Panc1 (cell line): ENCODE results near the gene SYNGR2. TPM values are rescaled to one million over a fixed set of nuclear protein-coding genes. Genes with fewer than 3 reads are reported as not detected.

ENCODE experiments used
- ATAC-seq: fragments of 200-7000 bp; cut with Tn5 transposase; 2 replicates; pipeline ENCODE4 v1.9.1; 2020; ENCODE audit warnings: mild to moderate bottlenecking, moderate library complexity
- BruUV-seq: library from RNA; stranded (reverse); fragments of 400-500 nt; replicated peaks from 2 replicates; lab custom pipeline; 2021; lab: Mats Ljungman, UMichigan
- CTCF ChIA-PET: fragments of 300-600 bp; sonication (Branson Sonifier 250); formaldehyde crosslinking; loops from one replicate; lab custom pipeline; 2022; ENCODE audit warnings: antibody characterized with exemption; lab: Charles Lee
- POLR2A ChIA-PET: fragments of 300-600 bp; sonication (Branson Sonifier 250); formaldehyde crosslinking; loops from one replicate; lab custom pipeline; 2022; ENCODE audit warnings: antibody characterized with exemption; lab: Charles Lee
- DNase-seq: peaks from one replicate; pipeline ENCODE4 v3.0.0-alpha.2; 2010; ENCODE audit warnings: low read depth, low spot score
- H3K27ac ChIP-seq: 2 replicates; pipeline ENCODE4 v1.5.1; 2011; ENCODE audit warnings: mild to moderate bottlenecking, low read length, inconsistent platforms
- H3K27me3 ChIP-seq: fragments of 200-500 bp; sonication (Bioruptor generic); 2 replicates; pipeline ENCODE4 v1.6.0; 2014; ENCODE audit warnings: low read length, inconsistent platforms; ENCODE audit not compliant: control insufficient read depth, insufficient read depth
- H3K36me3 ChIP-seq: fragments of 200-500 bp; sonication (Bioruptor generic); 2 replicates; pipeline ENCODE4 v1.5.1; 2014; ENCODE audit warnings: inconsistent platforms, mild to moderate bottlenecking, low read length, moderate library complexity; ENCODE audit not compliant: control insufficient read depth, insufficient read depth
- H3K4me1 ChIP-seq: 2 replicates; pipeline ENCODE4 v1.5.1; 2011; ENCODE audit warnings: inconsistent platforms, mild to moderate bottlenecking, low read length, moderate library complexity; ENCODE audit not compliant: control insufficient read depth, insufficient read depth
- H3K4me3 ChIP-seq, 2 experiments: 2 replicates each; pipeline ENCODE4 v1.5.1; 2011 to 2012; ENCODE audit warnings: low read depth in 2 of 2, low read length in 2 of 2, mild to moderate bottlenecking in 2 of 2, inconsistent platforms in 1 of 2, moderate library complexity in 1 of 2
- H3K9me3 ChIP-seq: fragments of 200-500 bp; sonication (Bioruptor generic); 2 replicates; pipeline ENCODE4 v1.5.1; 2014; ENCODE audit warnings: low read depth, mild to moderate bottlenecking, inconsistent platforms, low read length, moderate library complexity; ENCODE audit not compliant: control insufficient read depth, insufficient read depth
- CTCF ChIP-seq: fragments of 450-650 bp; IDR thresholded peaks from 2 replicates; pipeline ENCODE4 v1.5.1; 2017; ENCODE audit warnings: mild to moderate bottlenecking
- POLR2AphosphoS5 ChIP-seq: IDR thresholded peaks from 2 replicates; pipeline ENCODE4 v1.6.1; 2012; ENCODE audit warnings: mild to moderate bottlenecking, low read depth, low read length, moderate library complexity
- REST ChIP-seq, 2 experiments: IDR thresholded peaks; 2 replicates each; pipeline ENCODE4 v1.6.1; 2011 to 2012; ENCODE audit warnings: low read depth in 2 of 2, control low read depth in 1 of 2, low read length in 1 of 2, mild to moderate bottlenecking in 1 of 2, moderate library complexity in 1 of 2; ENCODE audit not compliant: insufficient read depth in 1 of 2
- SIN3A ChIP-seq: IDR thresholded peaks from 2 replicates; pipeline ENCODE4 v1.6.1; 2012; ENCODE audit warnings: low read depth, mild to moderate bottlenecking, low read length, moderate library complexity, borderline replicate concordance; ENCODE audit not compliant: insufficient read depth
- TCF7L2 ChIP-seq: IDR thresholded peaks from 2 replicates; pipeline ENCODE4 v1.6.1; 2011; ENCODE audit warnings: mild to moderate bottlenecking, low read depth, low read length, inconsistent platforms
- in situ Hi-C: cut with HindIII; loops from 2 replicates; pipeline ENCODE4 v1.10.0; 2016; ENCODE audit warnings: low sequenced_read_pairs, low pct_unique_long_range_greater_than_20kb
- intact Hi-C: fragments of 100-400 bp; cut with micrococcal nuclease; formaldehyde crosslinking; loops from one replicate; pipeline ENCODE4 v1.10.0; 2022; ENCODE audit not compliant: unreplicated experiment
- total RNA-seq: library from RNA; stranded (reverse); gene quantifications from one replicate; pipeline ENCODE4 v1.2.1, GENCODE V29; 2021; ENCODE audit not compliant: unreplicated experiment

Gene SYNGR2
- total RNA-seq, 1 experiment from 2014 or later, result 204 TPM

GRCh38 chr17:78172249-78173051 lies 4.1 kb downstream of the SYNGR2 start:
- no TSS peak for BruUV-seq
- ChIA-PET POLR2A (interaction anchor here (0.6 kb wide), 1 partner anchor 1829 kb away, joined by 6 read pairs; no protein-coding TSS in a partner anchor), CTCF (interaction anchor here (1.1 kb wide), 1 partner anchor 79 kb away, joined by 3 read pairs; no protein-coding TSS in a partner anchor)
- intact Hi-C loops, result no loop called here
- H3K36me3 ChIP-seq, result no peaks in the 10 kb centered on the region; the same call in 1 of the 2 replicates
- DNase-seq (no peak), ATAC-seq (0 out of 2 replicates have a peak, but pooled peaks have one; percentile 6)
- in situ Hi-C loops, result no loop called here
- H3K4me1 ChIP-seq, result peaks cover 64% of the 10 kb centered on the region
- no peaks in the 10 kb centered on the region for H3K9me3 ChIP-seq
- H3K27me3 ChIP-seq, result no peaks in the 10 kb centered on the region
- TF ChIP-seq POLR2AphosphoS5 (peak; percentile 84), TCF7L2 (no peak)
- peak overlapping the region; percentile 54 for H3K27ac ChIP-seq
- H3K4me3 ChIP-seq, result no peak overlapping the region

- intact Hi-C loops, result no loop called here
- no peaks in the 10 kb centered on the region; the same call in 1 of the 2 replicates for H3K36me3 ChIP-seq
Observed at GRCh38 chr17:78173097-78173715, 4.8 kb downstream of the SYNGR2 start.

More at GRCh38 chr17:78173097-78173715, 4.8 kb downstream of the SYNGR2 start:
- H3K9me3 ChIP-seq, result no peaks in the 10 kb centered on the region
- H3K4me3 ChIP-seq, result no peak overlapping the region
- H3K27ac ChIP-seq, result peak overlapping the region; percentile 54; the same call in 1 of the 2 replicates
- H3K4me1 ChIP-seq, result peaks cover 64% of the 10 kb centered on the region
- ATAC-seq (no peak), DNase-seq (no peak)
- H3K27me3 ChIP-seq, result no peaks in the 10 kb centered on the region
- no peak for TF ChIP-seq CTCF
- no peak for TF ChIP-seq TCF7L2
- no peak for TF ChIP-seq REST (IDR thresholded peaks at IDR 0.05; ENCODE audit: insufficient read depth in 1 of 2, low read depth in 2 of 2, low read length in 1 of 2)
- TF ChIP-seq POLR2AphosphoS5, result no peak
- TF ChIP-seq SIN3A, result no peak
- POLR2A ChIA-PET, result no interaction called here
- no TSS peak for BruUV-seq
- CTCF ChIA-PET, result interaction anchor here (0.6 kb wide), 1 partner anchor 255 kb away, joined by 7 read pairs; no protein-coding TSS in a partner anchor
- in situ Hi-C loops, result no loop called here
